Measurements from ENCODE around the gene TOM1L2. TPM values are rescaled to one million over a fixed set of nuclear protein-coding genes. Genes with fewer than 3 reads are reported as not detected.

Gene TOM1L2
- total RNA-seq, 3 donors from 2014 or later, result 32.3 to 39.1 (median 36.4) TPM

- no peak overlapping the region for H3K4me3 ChIP-seq
- intact Hi-C loops (cut with DNase I; ENCODE audit: low total_unique reads), result no loop called here
- no peaks in the 10 kb centered on the region for H3K9me3 ChIP-seq
- no peaks in the 10 kb centered on the region for H3K4me1 ChIP-seq
- DNase-seq (ENCODE audit: low spot score in 2 of 2), result no peak
- peak overlapping the region; percentile 48 to 58 for H3K27ac ChIP-seq
- H3K36me3 ChIP-seq, result no peaks in the 10 kb centered on the region
- TF ChIP-seq POLR2A (IDR thresholded peaks at IDR 0.05), result no peak
- TF ChIP-seq POLR2AphosphoS5 (IDR thresholded peaks at IDR 0.05), result no peak
- H3K27me3 ChIP-seq, result no peaks in the 10 kb centered on the region
Measured at GRCh38 chr17:17801800-17802481, 170.3 kb downstream of the TOM1L2 start.

GRCh38 chr17:17800504-17801021 lies 171.6 kb downstream of the TOM1L2 start:
- intact Hi-C loops (cut with DNase I; ENCODE audit: low total_unique reads), result no loop called here
- DNase-seq (ENCODE audit: low spot score in 2 of 2), result no peak
- TF ChIP-seq POLR2A (IDR thresholded peaks at IDR 0.05) (no peak), CTCF (IDR thresholded peaks at IDR 0.05) (no peak)
- peak overlapping the region; percentile 48 to 58 for H3K27ac ChIP-seq
- H3K27me3 ChIP-seq, result no peaks in the 10 kb centered on the region
- H3K9me3 ChIP-seq, result no peaks in the 10 kb centered on the region
- H3K4me1 ChIP-seq, result no peaks in the 10 kb centered on the region
- H3K4me3 ChIP-seq, result no peak overlapping the region
- H3K36me3 ChIP-seq, result no peaks in the 10 kb centered on the region

DNA sequence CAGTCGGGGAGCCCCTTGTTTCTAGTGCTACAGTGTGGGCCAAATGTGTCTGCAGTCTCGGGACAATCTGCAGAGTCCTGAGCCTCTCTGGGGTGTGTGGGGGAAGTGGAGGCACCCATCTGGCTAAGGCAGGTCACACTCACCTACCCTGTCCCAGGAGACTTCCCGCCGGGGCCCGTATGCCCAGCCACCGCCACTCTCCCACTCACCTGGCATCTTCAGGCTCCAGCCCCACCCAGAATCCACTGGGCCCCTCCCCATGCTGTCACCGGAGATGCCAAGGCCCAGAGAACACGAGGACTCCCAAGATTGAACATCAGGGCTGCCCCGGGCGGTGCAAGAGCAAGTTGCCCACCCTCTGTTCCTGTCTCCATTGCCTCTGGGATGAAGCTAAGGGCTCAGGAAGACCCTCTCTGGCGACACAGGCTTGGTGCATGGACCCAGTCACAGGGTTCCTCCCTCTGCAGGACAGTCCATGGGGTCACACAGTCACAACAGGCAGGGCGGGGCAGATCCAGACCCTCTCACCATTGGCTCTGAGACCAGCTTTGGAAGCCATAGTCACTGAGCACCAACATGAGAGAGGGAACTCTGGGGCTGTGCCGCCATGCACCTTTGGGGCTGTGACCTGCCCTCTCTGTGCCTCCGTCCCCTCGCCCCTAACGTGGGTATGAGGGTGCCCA lies 173.5 kb downstream of the TOM1L2 start:
- no peak for TF ChIP-seq POLR2AphosphoS5 (IDR thresholded peaks at IDR 0.05)
- no peak for TF ChIP-seq CTCF (IDR thresholded peaks at IDR 0.05)
- TF ChIP-seq POLR2A (IDR thresholded peaks at IDR 0.05), result no peak
- no peaks in the 10 kb centered on the region for H3K27me3 ChIP-seq
- intact Hi-C loops (cut with DNase I; ENCODE audit: low total_unique reads), result no loop called here
- H3K36me3 ChIP-seq, result no peaks in the 10 kb centered on the region
- H3K9me3 ChIP-seq, result no peaks in the 10 kb centered on the region
- H3K4me3 ChIP-seq, result no peak overlapping the region
- DNase-seq (ENCODE audit: low spot score in 2 of 2), result no peak
- no peak overlapping the region for H3K27ac ChIP-seq
- no peaks in the 10 kb centered on the region for H3K4me1 ChIP-seq

DNA sequence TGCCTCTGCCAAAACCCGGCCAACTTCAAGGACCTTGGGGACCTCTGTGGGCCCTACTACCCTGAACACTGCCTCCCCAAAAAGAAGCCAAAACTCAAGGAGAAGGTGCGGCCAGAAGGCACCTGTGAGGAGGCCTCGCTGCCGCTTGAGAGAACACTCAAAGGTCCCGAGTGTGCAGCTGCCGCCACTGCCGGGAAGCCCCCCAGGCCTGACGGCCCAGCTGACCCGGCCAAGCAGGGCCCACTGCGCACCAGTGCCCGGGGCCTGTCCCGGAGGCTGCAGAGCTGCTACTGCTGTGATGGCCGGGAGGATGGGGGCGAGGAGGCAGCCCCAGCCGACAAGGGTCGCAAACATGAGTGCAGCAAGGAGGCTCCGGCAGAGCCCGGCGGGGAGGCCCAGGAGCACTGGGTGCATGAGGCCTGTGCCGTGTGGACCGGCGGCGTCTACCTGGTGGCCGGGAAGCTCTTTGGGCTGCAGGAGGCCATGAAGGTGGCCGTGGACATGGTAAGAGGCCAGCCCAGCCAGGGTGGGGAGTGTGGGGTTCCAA lies 174.1 kb downstream of the TOM1L2 start:
- Histone ChIP-seq H3K4me3 (no peak overlapping the region), H3K9me3 (no peaks in the 10 kb centered on the region), H3K4me1 (no peaks in the 10 kb centered on the region), H3K36me3 (no peaks in the 10 kb centered on the region), H3K27ac (no peak overlapping the region), H3K27me3 (no peaks in the 10 kb centered on the region)
- intact Hi-C loops (cut with DNase I; ENCODE audit: low total_unique reads), result no loop called here
- no peak for DNase-seq (ENCODE audit: low spot score in 2 of 2)
- no peak for TF ChIP-seq POLR2AphosphoS5 (IDR thresholded peaks at IDR 0.05)
- TF ChIP-seq POLR2A (IDR thresholded peaks at IDR 0.05), result no peak

DNA sequence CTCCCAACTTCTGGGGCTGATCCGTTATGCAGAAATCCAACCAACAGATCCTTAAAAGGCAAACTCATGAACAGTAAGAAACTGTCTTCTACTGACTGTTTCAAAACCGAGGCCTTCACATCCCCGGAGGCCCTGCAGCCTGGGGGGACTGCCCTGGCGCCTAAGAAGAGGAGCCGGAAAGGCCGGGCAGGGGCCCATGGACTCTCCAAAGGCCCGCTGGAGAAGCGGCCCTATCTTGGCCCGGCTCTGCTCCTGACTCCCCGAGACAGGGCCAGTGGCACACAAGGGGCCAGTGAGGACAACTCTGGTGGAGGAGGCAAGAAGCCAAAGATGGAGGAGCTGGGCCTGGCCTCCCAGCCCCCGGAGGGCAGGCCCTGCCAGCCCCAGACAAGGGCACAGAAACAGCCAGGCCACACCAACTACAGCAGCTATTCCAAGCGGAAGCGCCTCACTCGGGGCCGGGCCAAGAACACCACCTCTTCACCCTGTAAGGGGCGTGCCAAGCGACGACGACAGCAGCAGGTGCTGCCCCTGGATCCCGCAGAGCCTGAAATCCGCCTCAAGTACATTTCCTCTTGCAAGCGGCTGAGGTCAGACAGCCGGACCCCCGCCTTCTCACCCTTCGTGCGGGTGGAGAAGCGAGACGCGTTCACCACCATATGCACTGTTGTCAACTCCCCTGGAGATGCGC lies 174.9 kb downstream of the TOM1L2 start:
- TF ChIP-seq POLR2AphosphoS5 (IDR thresholded peaks at IDR 0.05), result no peak
- no peak for TF ChIP-seq CTCF (IDR thresholded peaks at IDR 0.05)
- TF ChIP-seq POLR2A (IDR thresholded peaks at IDR 0.05), result no peak
- Histone ChIP-seq H3K36me3 (no peaks in the 10 kb centered on the region), H3K27ac (peak overlapping the region in 1 of 2 donors; percentile 25), H3K27me3 (no peaks in the 10 kb centered on the region), H3K4me3 (no peak overlapping the region), H3K4me1 (no peaks in the 10 kb centered on the region), H3K9me3 (no peaks in the 10 kb centered on the region)
- intact Hi-C loops (cut with DNase I; ENCODE audit: low total_unique reads), result no loop called here
- DNase-seq (ENCODE audit: low spot score in 2 of 2), result no peak

DNA sequence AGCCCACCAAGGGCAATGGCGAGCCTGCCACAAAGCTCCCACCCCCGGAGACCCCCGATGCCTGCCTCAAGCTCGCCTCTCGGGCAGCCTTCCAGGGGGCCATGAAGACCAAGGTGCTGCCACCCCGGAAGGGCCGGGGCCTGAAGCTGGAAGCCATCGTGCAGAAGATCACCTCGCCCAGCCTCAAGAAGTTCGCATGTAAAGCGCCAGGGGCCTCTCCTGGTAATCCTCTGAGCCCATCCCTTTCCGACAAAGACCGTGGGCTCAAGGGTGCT lies 175.5 kb downstream of the TOM1L2 start:
- Histone ChIP-seq H3K4me3 (no peak overlapping the region), H3K9me3 (no peaks in the 10 kb centered on the region), H3K36me3 (no peaks in the 10 kb centered on the region), H3K27ac (no peak overlapping the region), H3K4me1 (no peaks in the 10 kb centered on the region), H3K27me3 (no peaks in the 10 kb centered on the region)
- intact Hi-C loops (cut with DNase I; ENCODE audit: low total_unique reads), result no loop called here
- TF ChIP-seq POLR2A (IDR thresholded peaks at IDR 0.05) (no peak), CTCF (IDR thresholded peaks at IDR 0.05) (no peak), POLR2AphosphoS5 (IDR thresholded peaks at IDR 0.05) (no peak)
- no peak for DNase-seq (ENCODE audit: low spot score in 2 of 2)

Measured in breast epithelium (tissue), 4 donors.